Measurements from ENCODE around the gene PROX1. TPM values are rescaled to one million over a fixed set of nuclear protein-coding genes. Genes with fewer than 3 reads are reported as not detected.

PROX1 gene
- total and polyA plus RNA-seq, 9 of the 15 experiments (the other 6 are each of a cell fraction or from before 2014, with no cell fraction given), result 0.14 to 0.22 TPM; not detected in 7

- ATAC-seq (no peak), DNase-seq (ENCODE audit: extremely low read depth in 1 of 4, low spot score in 3 of 4) (no peak), FAIRE-seq (no peak)
- no peak for TF ChIP-seq SAP30 (IDR thresholded peaks at IDR 0.05; ENCODE audit: borderline replicate concordance, insufficient read depth, low read depth, low read length, poor library complexity, severe bottlenecking)
- TF ChIP-seq ZNF717 (CRISPR knock-in tag; IDR thresholded peaks at IDR 0.05), result no peak
- TF ChIP-seq PTRF (tag; IDR thresholded peaks at IDR 0.05), result no peak
- no peak for TF ChIP-seq IRF9 (tag; IDR thresholded peaks at IDR 0.05)
- no peak for TF ChIP-seq NCOA4 (IDR thresholded peaks at IDR 0.05; ENCODE audit: partially characterized antibody)
- TF ChIP-seq SNRNP70 (optimal IDR thresholded peaks at IDR 0.05; ENCODE audit: low read depth, low read length), result no peak
- no peak for TF ChIP-seq ARHGAP35 (IDR thresholded peaks at IDR 0.05; ENCODE audit: partially characterized antibody)
- no peak for TF ChIP-seq NR2C1 (IDR thresholded peaks at IDR 0.05)
- no peak for TF ChIP-seq NR2C1 (tag; IDR thresholded peaks at IDR 0.05)
- no peaks in the 10 kb centered on the region for H3K36me3 ChIP-seq (ENCODE audit: control insufficient read depth, insufficient read depth, low read length)
- H4K20me1 ChIP-seq (replicated peaks; ENCODE audit: control insufficient read depth, insufficient read depth, low read length), result no peaks in the 10 kb centered on the region
- H3K4me2 ChIP-seq (ENCODE audit: insufficient read depth, low read length), result no peak overlapping the region
- peaks cover 0 to 5% of the 10 kb centered on the region in 2 experiments; a peak in 1 of 5 replicates for H3K4me1 ChIP-seq (replicated peaks in 1 of 2; ENCODE audit: control insufficient read depth in 2 of 2, insufficient read depth in 2 of 2, low read length in 2 of 2)
- no peak overlapping the region for H3K9ac ChIP-seq (ENCODE audit: insufficient read depth in 1 of 2, low read depth in 2 of 2, low read length in 2 of 2)
- H3K4me3 ChIP-seq, result no peak overlapping the region
- intact Hi-C loops (cut with micrococcal nuclease), result no loop called here
- no peaks in the 10 kb centered on the region for H3K9me3 ChIP-seq (replicated peaks; ENCODE audit: control insufficient read depth, insufficient read depth, low read depth, low read length)
- ChIA-PET CTCF (ENCODE audit: low intra/inter-chr PET ratio) (no interaction called here), POLR2A (interaction anchor here (0.7 to 1.0 kb wide), 2 partner anchors 9 to 126 kb away, joined by 3 read pairs; no protein-coding TSS in a partner anchor)
- no peaks in the 10 kb centered on the region for H3K9me1 ChIP-seq (ENCODE audit: control insufficient read depth, insufficient read depth, low read length)
- no TSS peak for BruUV-seq (replicated peaks)
- H3K27me3 ChIP-seq (ENCODE audit: control insufficient read depth in 2 of 2, insufficient read depth in 2 of 2, low read length in 2 of 2), result peaks cover 11 to 34% of the 10 kb centered on the region in 2 experiments
- in situ Hi-C loops (cut with MboI), result no loop called here
- WGBS (ENCODE audit: insufficient coverage, low coverage, missing lambda C conversion rate), result 2% methylated on average over 7 of the region's 7 CpGs
- no peaks in the 10 kb centered on the region for H3K79me2 ChIP-seq (ENCODE audit: control insufficient read depth, insufficient read depth, low read length)
- H2AFZ ChIP-seq (ENCODE audit: low read depth, low read length), result no peak overlapping the region
- H3K27ac ChIP-seq (ENCODE audit: extremely low read depth, low read depth, low read length), result no peak overlapping the region
Measured at GRCh38 chr1:213977486-213977842, 10.3 kb upstream of the PROX1 start.

Data from K562 (cell line).